GM12878 (cell line): Measurements from ENCODE around the gene SARM1. TPM values are rescaled to one million over a fixed set of nuclear protein-coding genes. Genes with fewer than 3 reads are reported as not detected.

Experiments used
- ATAC-seq: fragments of 200-7000 bp; cut with Tn5 transposase; 3 replicates; pipeline ENCODE4 v1.9.1; 2020; ENCODE audit warnings: mild to moderate bottlenecking, moderate library complexity
- BruUV-seq: library from RNA; stranded (reverse); fragments of 400-500 nt; replicated peaks from 2 replicates; lab custom pipeline; 2021; lab: Mats Ljungman, UMichigan
- CTCF ChIA-PET: fragments of 300-600 bp; sonication (Branson Sonifier 250); formaldehyde crosslinking; extraction: SDS; loops from one replicate; lab custom pipeline; 2021; ENCODE audit warnings: inconsistent platforms; lab: Yijun Ruan, JAX
- POLR2A ChIA-PET: fragments of 350-600 bp; formaldehyde crosslinking; extraction: SDS; loops from one replicate; lab custom pipeline; 2021; ENCODE audit warnings: inconsistent platforms; lab: Charles Lee
- RAD21 ChIA-PET: fragments of 300-600 bp; sonication (Branson Sonifier 250); formaldehyde crosslinking; loops from one replicate; lab custom pipeline; 2023; ENCODE audit warnings: antibody characterized with exemption; ENCODE audit not compliant: unreplicated experiment; lab: Charles Lee
- SMC1A ChIA-PET: fragments of 300-600 bp; sonication (Branson Sonifier 250); formaldehyde crosslinking; loops from one replicate; lab custom pipeline; 2023; ENCODE audit not compliant: unreplicated experiment, uncharacterized antibody; lab: Charles Lee
- DNase-seq: peaks from one replicate; pipeline ENCODE4 v3.0.0-alpha.2; 2011; ENCODE audit warnings: low read depth, low spot score
- FAIRE-seq: peaks from 3 replicates; lab custom pipeline; 2011; peaks lifted over from hg19 to GRCh38; lab: Jason Lieb, UNC
- H2AFZ ChIP-seq: 2 replicates; pipeline ENCODE4 v1.6.0; 2011; ENCODE audit warnings: low read depth, low read length, control low read depth; ENCODE audit not compliant: control insufficient read depth
- H3K27ac ChIP-seq: 2 replicates; pipeline ENCODE4 v1.5.1; 2011; ENCODE audit warnings: control low read depth; ENCODE audit not compliant: control insufficient read depth, insufficient read depth
- H3K27me3 ChIP-seq, 2 experiments: replicated peaks in 1 of 2; 2 replicates each; pipeline versions ENCODE4 v1.6.0 to v1.6.1; 2011; ENCODE audit warnings: low read length in 1 of 2; ENCODE audit not compliant: control insufficient read depth in 2 of 2, insufficient read depth in 2 of 2
- H3K36me3 ChIP-seq, 2 experiments: 2 replicates each; pipeline ENCODE4 v1.5.1; 2011; ENCODE audit warnings: low read length in 1 of 2; ENCODE audit not compliant: control insufficient read depth in 2 of 2, insufficient read depth in 2 of 2
- H3K4me1 ChIP-seq: 2 replicates; pipeline ENCODE4 v1.6.1; 2011; ENCODE audit warnings: mild to moderate bottlenecking, low read length, moderate library complexity, mixed read lengths; ENCODE audit not compliant: control insufficient read depth, insufficient read depth
- H3K4me2 ChIP-seq: 2 replicates; pipeline ENCODE4 v1.6.0; 2011; ENCODE audit warnings: control low read depth; ENCODE audit not compliant: control insufficient read depth, insufficient read depth
- H3K4me3 ChIP-seq: fragments of 200-600 bp; sonication (generic); 2 replicates; pipeline ENCODE4 v1.5.1; 2016
- H3K79me2 ChIP-seq: 2 replicates; pipeline ENCODE4 v1.6.0; 2011; ENCODE audit warnings: low read length; ENCODE audit not compliant: control insufficient read depth, insufficient read depth
- H3K9ac ChIP-seq: 2 replicates; pipeline ENCODE4 v1.8.0; 2011; ENCODE audit warnings: low read length, control low read depth, mixed read lengths; ENCODE audit not compliant: control insufficient read depth, insufficient read depth
- H3K9me3 ChIP-seq: replicated peaks from 3 replicates; pipeline ENCODE4 v1.5.1; 2011; ENCODE audit warnings: mild to moderate bottlenecking, low read length; ENCODE audit not compliant: control insufficient read depth, insufficient read depth
- H4K20me1 ChIP-seq: 2 replicates; pipeline ENCODE4 v1.6.0; 2011; ENCODE audit not compliant: control insufficient read depth, insufficient read depth
- CBFB ChIP-seq: IDR thresholded peaks from 2 replicates; pipeline ENCODE4 v1.6.1; 2016; ENCODE audit warnings: antibody characterized with exemption, low read depth
- SRF ChIP-seq, 2 experiments: IDR thresholded peaks; 2 replicates each; pipeline ENCODE4 v1.6.1; 2011; ENCODE audit warnings: low read depth in 2 of 2, low read length in 2 of 2, mild to moderate bottlenecking in 1 of 2, moderate library complexity in 1 of 2
- TCF3 ChIP-seq: IDR thresholded peaks from 2 replicates; pipeline ENCODE4 v1.6.1; 2012; ENCODE audit warnings: low read depth, mild to moderate bottlenecking, low read length, borderline replicate concordance; ENCODE audit not compliant: insufficient read depth
- WGBS: methylation state at CpG from one replicate; pipeline ENCODE4 v1.1.6; 2016; ENCODE audit warnings: low lambda C conversion rate; ENCODE audit not compliant: insufficient replicate concordance, insufficient coverage; ENCODE audit errors: missing lambda C conversion rate; 5-methylcytosine and 5-hydroxymethylcytosine counted together
- in situ Hi-C: fragments of 300-500 bp; cut with MboI; formaldehyde crosslinking; loops from 9 replicates; pipeline ENCODE4 v1.14.3; 2018; ENCODE audit warnings: mixed read lengths
- intact Hi-C: fragments of 100-400 bp; cut with micrococcal nuclease; formaldehyde crosslinking; loops from one replicate; pipeline ENCODE4 v1.14.2; 2022; ENCODE audit not compliant: unreplicated experiment
- polyA plus RNA-seq, 11 experiments: library from polyadenylated mRNA; depleted of rRNA in 4 of 11; unstranded in 6 of 11; stranded (reverse) in 5 of 11; fragments of >200 nt; fragmentation: Nextera tagmentation in 4 of 11; fragmentation: Illumina TruSeq in 1 of 11; extraction: Ambion mirVana in 4 of 11; extraction: Trizol in 1 of 11; gene quantifications; 1 replicate in 1 of 11; 2 replicates in 10 of 11; pipeline versions ENCODE4 v1.2.1 to v1.2.3, GENCODE V29; 2011 to 2016; ENCODE audit warnings: inconsistent platforms in 2 of 11, missing spikeins in 2 of 11, low read depth in 1 of 11
- total RNA-seq, 4 experiments: library from RNA; depleted of rRNA in 3 of 4; stranded (reverse); fragments of >200 nt in 3 of 4; fragmentation: Illumina TruSeq in 1 of 4; extraction: Trizol in 1 of 4; gene quantifications; 2 replicates each; pipeline versions ENCODE4 v1.2.1 to v1.2.3, GENCODE V29; 2013 to 2021
- TF ChIP-seq, protein P1 (sequence below): IDR thresholded peaks from 2 replicates; pipeline ENCODE4 v1.6.1; 2012; ENCODE audit warnings: low read depth, low read length, improper control_type of control experiment
- TF ChIP-seq, protein P2 (sequence below): fragments of 150-350 bp; IDR thresholded peaks from 2 replicates; pipeline ENCODE4 v1.6.1; 2014; ENCODE audit warnings: mild to moderate bottlenecking, low read depth, low read length
- TF ChIP-seq, protein P3 (sequence below): IDR thresholded peaks from 2 replicates; pipeline ENCODE4 v1.6.1; 2011; ENCODE audit warnings: low read depth, low read length, improper control_type of control experiment, borderline replicate concordance
- TF ChIP-seq, protein P4 (sequence below): fragments of 450-650 bp; IDR thresholded peaks from 2 replicates; pipeline ENCODE4 v1.6.1; 2017; ENCODE audit warnings: antibody characterized with exemption, mild to moderate bottlenecking, moderate library complexity
- TF ChIP-seq, protein P5 (sequence below): IDR thresholded peaks from 2 replicates; pipeline ENCODE4 v1.6.1; 2011; ENCODE audit warnings: low read depth, mild to moderate bottlenecking, low read length, moderate library complexity, borderline replicate concordance; ENCODE audit errors: extremely low read depth

The SARM1 gene
- total and polyA plus RNA-seq, 10 of the 15 experiments (the other 5 are each of a cell fraction or from before 2014, with no cell fraction given) = 0.56 to 25.3 (median 11.9) TPM

DNA sequence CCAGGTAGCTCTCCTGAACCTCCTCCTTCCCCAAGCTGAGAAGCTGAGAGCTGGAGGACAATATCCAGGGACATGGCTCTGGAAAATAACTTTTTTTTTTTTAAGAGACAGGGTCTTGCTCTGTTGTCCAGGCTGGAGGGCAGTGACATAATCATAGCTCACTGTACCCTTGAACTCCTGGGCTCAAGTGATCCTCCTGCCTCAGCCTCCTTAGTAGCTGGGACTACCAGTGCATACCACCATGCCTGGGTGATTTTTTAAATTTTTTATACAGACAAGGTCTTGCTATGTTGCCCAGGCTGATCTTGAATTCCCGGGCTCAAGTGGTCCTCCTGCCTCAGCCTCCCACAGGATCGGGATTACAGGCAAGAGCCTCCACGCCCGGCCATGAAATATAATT, 28.3 kb downstream of the SARM1 start:
- in situ Hi-C loops (no loop called here), intact Hi-C loops (no loop called here)
- FAIRE-seq (no peak), DNase-seq (no peak), ATAC-seq (no peak)
- ChIA-PET SMC1A (no interaction called here), CTCF (interaction anchor here (1.2 to 6.2 kb wide), 2 partner anchors 16 to 167 kb away, joined by 3 to 37 read pairs; no protein-coding TSS in a partner anchor), POLR2A (interaction anchor here (1.0 kb wide), 2 partner anchors 9 to 101 kb away, joined by 4 to 5 read pairs; no protein-coding TSS in a partner anchor), RAD21 (interaction anchor here (0.6 kb wide), 1 partner anchor 16 kb away, joined by 3 read pairs; no protein-coding TSS in a partner anchor)
- H3K27me3 ChIP-seq = no peaks in the 10 kb centered on the region
- TF ChIP-seq, protein P1, sequence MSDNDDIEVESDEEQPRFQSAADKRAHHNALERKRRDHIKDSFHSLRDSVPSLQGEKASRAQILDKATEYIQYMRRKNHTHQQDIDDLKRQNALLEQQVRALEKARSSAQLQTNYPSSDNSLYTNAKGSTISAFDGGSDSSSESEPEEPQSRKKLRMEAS = no peak
- TF ChIP-seq SRF (IDR thresholded peaks at IDR 0.05; ENCODE audit: low read depth in 2 of 2, low read length in 2 of 2) (no peak), CBFB (no peak), TCF3 (no peak)
- TF ChIP-seq, protein P2, sequence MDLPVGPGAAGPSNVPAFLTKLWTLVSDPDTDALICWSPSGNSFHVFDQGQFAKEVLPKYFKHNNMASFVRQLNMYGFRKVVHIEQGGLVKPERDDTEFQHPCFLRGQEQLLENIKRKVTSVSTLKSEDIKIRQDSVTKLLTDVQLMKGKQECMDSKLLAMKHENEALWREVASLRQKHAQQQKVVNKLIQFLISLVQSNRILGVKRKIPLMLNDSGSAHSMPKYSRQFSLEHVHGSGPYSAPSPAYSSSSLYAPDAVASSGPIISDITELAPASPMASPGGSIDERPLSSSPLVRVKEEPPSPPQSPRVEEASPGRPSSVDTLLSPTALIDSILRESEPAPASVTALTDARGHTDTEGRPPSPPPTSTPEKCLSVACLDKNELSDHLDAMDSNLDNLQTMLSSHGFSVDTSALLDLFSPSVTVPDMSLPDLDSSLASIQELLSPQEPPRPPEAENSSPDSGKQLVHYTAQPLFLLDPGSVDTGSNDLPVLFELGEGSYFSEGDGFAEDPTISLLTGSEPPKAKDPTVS = no peak
- TF ChIP-seq, protein P3, sequence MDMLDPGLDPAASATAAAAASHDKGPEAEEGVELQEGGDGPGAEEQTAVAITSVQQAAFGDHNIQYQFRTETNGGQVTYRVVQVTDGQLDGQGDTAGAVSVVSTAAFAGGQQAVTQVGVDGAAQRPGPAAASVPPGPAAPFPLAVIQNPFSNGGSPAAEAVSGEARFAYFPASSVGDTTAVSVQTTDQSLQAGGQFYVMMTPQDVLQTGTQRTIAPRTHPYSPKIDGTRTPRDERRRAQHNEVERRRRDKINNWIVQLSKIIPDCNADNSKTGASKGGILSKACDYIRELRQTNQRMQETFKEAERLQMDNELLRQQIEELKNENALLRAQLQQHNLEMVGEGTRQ = no peak
- TF ChIP-seq, protein P4, sequence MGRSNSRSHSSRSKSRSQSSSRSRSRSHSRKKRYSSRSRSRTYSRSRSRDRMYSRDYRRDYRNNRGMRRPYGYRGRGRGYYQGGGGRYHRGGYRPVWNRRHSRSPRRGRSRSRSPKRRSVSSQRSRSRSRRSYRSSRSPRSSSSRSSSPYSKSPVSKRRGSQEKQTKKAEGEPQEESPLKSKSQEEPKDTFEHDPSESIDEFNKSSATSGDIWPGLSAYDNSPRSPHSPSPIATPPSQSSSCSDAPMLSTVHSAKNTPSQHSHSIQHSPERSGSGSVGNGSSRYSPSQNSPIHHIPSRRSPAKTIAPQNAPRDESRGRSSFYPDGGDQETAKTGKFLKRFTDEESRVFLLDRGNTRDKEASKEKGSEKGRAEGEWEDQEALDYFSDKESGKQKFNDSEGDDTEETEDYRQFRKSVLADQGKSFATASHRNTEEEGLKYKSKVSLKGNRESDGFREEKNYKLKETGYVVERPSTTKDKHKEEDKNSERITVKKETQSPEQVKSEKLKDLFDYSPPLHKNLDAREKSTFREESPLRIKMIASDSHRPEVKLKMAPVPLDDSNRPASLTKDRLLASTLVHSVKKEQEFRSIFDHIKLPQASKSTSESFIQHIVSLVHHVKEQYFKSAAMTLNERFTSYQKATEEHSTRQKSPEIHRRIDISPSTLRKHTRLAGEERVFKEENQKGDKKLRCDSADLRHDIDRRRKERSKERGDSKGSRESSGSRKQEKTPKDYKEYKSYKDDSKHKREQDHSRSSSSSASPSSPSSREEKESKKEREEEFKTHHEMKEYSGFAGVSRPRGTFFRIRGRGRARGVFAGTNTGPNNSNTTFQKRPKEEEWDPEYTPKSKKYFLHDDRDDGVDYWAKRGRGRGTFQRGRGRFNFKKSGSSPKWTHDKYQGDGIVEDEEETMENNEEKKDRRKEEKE = no peak
- TF ChIP-seq, protein P5, sequence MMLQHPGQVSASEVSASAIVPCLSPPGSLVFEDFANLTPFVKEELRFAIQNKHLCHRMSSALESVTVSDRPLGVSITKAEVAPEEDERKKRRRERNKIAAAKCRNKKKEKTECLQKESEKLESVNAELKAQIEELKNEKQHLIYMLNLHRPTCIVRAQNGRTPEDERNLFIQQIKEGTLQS = no peak
- no peak overlapping the region for H3K27ac ChIP-seq
- H3K79me2 ChIP-seq = no peaks in the 10 kb centered on the region
- no peak overlapping the region for H2AFZ ChIP-seq
- no peaks in the 10 kb centered on the region; the same call in 1 of the 2 replicates for H3K4me1 ChIP-seq
- no peak overlapping the region for H3K4me3 ChIP-seq
- WGBS = 98% methylated on average over 4 of the region's 4 CpGs
- H4K20me1 ChIP-seq = no peaks in the 10 kb centered on the region
- no peak overlapping the region for H3K4me2 ChIP-seq
- H3K36me3 ChIP-seq = peaks cover 0 to 1% of the 10 kb centered on the region in 2 experiments; a peak in 3 of 4 replicates
- no peak overlapping the region for H3K9ac ChIP-seq
- BruUV-seq = no TSS peak
- H3K9me3 ChIP-seq = no peaks in the 10 kb centered on the region
